Measurements from ENCODE around the gene MIEF1.
A peak's percentile ranks its signal among the peaks of the same experiment; 100 is the strongest.
"Not testable (repeated sequence)": the region's sequence is repeated elsewhere in the genome, so short reads cannot be mapped to it uniquely, and the experiment has no call there.

The MIEF1 gene

GRCh38 chr22:39517470-39517869, 15.4 kb downstream of the MIEF1 start:
- no peak for FAIRE-seq

DNA sequence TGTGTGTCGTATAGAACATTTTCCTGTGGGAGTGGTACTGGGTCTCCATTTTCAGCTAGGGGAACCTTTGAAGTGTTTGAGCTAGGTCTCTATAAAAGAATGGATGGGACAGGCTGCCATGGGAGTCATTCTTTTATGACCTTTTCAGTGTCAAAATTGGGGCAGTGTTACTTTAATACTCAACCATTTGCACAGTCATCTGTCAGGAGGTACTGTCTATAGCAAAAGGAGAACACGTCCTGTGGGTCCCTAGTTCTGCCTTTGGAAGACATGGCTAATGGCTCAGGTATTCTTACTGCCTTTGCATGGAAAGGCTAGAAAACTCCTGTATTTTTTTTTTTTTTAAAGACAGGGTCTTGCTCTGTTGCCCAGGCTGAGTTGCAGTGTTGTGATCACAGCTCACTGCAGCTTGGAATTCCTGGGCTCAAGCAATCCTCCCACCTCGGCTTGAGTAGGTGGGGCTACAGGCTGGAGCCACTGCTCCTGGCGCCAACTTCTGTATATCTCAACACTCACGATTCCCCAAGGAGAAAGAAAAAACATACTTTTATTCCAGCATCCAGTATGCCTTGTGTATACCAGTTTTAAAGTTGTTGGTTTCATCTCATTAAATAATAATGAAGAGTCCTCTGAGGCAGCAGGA, 16.2 kb downstream of the MIEF1 start:
- no peak for FAIRE-seq

DNA sequence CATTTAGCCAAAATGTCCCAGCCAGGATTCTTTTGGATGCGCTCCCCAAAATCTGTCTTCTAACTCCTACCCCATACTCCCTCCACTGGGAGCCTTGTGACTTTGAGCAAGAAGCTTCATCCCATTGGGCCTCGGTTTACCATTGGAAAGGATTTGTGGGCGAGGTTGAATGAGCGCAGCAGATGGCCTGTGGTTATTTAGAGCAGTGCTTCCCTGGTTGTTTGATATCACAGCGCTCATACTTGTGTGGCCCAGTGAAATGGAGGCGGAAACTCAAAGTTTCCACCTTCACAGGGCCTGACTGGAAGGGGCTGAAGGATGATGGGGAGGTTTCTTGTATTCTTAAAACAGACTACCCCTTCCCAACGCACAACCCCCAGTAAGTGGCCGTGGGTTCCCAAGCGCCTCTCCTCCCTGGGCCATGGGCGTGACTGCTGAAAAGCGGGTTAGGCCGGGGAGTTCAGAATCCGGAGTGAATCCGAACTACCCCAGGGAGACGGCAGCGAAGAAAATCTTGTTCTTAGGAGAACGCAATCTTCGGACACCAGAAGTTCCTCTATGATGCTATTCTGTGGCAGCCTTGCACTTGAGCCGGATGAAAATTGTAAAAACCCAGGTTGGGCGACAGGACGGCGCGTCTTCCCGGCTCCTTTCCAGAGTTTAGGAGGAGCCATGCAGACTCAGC, 17.0 kb downstream of the MIEF1 start:
- FAIRE-seq, result no peak

DNA sequence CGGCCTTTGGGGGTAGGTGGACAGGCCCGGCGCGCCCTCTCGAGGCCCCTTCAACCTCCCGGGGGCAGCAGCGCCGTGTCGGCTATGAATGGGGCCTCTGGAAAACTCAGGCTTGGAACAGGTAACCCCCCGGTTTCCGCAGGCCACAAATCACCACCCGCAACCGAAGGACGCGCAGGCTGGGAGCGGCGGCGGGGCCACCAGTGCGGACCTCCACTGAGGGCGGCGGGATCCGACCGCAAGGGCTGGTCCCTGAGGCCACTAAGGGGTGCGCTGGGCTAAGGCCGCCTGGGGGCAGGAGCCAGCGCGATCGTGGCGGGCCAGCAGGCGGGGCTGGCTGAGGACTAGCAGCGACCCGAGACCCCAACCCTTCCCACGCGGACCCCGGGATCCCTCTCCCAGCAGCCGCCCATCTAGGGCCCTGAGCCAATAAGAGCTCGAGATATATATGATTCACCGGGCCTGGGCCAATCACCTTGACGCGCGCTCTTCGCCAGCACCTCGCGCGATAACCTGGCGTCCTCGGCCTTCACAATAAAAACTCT, 17.7 kb downstream of the MIEF1 start:
- FAIRE-seq, result peak; percentile 96

DNA sequence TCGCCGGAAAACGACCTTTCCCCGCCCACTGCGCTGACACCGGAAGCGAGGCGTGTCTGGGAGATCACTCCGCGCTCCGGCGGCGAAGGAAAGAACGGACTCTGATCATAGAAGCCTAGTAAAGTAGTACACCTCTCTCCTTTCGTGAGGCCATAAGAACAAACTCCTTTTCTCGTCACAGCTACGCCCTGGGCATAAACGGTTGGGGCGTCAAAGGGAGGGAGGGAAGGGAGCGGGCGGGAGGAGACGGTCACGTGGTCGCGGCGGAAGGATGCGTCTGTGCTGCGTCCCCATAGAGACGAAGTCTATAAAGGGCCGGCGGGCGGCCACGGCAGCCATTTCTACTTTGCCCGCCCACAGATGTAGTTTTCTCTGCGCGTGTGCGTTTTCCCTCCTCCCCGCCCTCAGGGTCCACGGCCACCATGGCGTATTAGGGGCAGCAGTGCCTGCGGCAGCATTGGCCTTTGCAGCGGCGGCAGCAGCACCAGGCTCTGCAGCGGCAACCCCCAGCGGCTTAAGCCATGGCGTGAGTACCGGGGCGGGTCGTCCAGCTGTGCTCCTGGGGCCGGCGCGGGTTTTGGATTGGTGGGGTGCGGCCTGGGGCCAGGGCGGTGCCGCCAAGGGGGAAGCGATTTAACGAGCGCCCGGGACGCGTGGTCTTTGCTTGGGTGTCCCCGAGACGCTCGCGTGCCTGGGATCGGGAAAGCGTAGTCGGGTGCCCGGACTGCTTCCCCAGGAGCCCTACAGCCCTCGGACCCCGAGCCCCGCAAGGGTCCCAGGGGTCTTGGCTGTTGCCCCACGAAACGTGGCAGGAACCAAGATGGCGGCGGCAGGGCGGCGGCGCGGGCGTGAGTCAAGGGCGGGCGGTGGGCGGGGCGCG, 18.4 kb downstream of the MIEF1 start, which contains the start of gene ATF4:
Gene ATF4, plus strand, starts transcription at position 337 of the 880 bp plus-strand sequence. CDS start 884 bp downstream, outside the sequence.
- no peak for FAIRE-seq

DNA sequence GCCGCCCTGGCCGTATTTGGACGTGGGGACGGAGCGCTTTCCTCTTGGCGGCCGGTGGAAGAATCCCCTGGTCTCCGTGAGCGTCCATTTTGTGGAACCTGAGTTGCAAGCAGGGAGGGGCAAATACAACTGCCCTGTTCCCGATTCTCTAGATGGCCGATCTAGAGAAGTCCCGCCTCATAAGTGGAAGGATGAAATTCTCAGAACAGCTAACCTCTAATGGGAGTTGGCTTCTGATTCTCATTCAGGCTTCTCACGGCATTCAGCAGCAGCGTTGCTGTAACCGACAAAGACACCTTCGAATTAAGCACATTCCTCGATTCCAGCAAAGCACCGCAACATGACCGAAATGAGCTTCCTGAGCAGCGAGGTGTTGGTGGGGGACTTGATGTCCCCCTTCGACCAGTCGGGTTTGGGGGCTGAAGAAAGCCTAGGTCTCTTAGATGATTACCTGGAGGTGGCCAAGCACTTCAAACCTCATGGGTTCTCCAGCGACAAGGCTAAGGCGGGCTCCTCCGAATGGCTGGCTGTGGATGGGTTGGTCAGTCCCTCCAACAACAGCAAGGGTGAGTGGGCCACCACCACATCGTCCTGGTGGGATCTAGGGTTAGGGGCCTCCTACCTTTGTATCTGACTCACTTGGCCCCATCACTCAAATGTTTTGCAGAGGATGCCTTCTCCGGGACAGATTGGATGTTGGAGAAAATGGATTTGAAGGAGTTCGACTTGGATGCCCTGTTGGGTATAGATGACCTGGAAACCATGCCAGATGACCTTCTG, 19.2 kb downstream of the MIEF1 start:
- FAIRE-seq, result not testable (repeated sequence)

GRCh38 chr22:39522091-39522490, 20.0 kb downstream of the MIEF1 start:
- peak; percentile 21 for FAIRE-seq

GRCh38 chr22:39522567-39523300, 20.6 kb downstream of the MIEF1 start:
- no peak for FAIRE-seq

- no peak for FAIRE-seq
These were observed 22.1 kb downstream of the MIEF1 start for GRCh38 chr22:39524089-39524752.

DNA sequence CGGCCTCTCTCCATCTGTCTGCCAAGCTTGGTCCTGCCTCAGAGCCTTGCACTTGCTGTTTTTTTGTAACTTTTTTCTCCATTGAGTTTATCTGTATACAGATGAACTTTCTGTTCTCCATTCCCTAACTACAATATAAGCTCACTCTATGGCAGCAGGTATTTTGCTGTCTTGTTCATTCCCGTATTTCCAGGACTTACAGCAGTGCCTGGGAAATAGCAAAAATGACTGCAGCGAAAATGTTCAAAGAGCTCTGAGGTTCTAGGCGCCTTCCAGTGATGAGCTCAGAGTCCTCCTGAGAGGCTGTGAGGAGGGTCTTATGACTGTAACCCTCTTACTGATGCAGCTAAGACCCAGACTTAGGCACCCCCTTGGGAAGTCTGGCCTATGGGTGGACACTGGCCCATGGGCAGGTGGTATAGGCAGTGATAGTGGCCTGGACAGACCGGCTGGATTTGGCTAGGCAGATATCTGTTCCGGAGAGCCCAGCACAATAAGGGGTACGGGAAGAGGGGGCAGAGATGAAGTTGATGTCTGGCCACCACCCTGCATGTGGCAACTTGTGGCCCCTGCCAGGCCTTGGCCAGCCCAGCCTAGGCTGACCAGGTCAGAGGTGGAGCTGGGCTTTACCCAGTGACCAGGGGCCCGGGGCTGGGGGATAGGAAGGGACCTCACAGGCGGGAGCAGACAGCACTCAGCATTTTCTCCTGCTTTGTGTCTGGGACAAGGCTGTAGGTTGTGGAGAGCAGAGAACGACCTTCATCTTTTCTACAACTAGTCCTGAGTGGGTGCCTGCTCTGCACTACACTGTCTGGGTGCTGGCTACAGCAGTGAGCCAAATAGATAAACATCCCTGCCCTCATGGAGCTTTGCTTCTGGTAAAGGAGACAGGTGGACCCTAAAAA, 22.9 kb downstream of the MIEF1 start:
- FAIRE-seq, result no peak

DNA sequence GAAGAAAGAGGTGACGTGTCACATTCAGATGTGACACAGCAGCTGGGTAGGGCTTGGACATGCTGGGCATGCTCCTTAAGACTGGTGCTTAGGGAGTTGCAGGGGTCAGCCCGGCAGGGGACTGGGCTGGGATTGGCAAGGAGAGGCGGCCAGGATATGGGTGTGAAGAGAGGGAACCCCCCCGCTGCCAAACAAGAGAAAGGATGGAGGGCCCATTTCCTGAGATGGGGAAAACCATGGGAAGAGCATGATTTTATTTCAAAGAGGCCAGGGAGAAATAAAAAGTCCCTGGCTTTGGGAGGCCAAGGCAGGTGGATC, 23.5 kb downstream of the MIEF1 start:
- no peak for FAIRE-seq

GRCh38 chr22:39526736-39527171, 24.7 kb downstream of the MIEF1 start:
- FAIRE-seq, result no peak

DNA sequence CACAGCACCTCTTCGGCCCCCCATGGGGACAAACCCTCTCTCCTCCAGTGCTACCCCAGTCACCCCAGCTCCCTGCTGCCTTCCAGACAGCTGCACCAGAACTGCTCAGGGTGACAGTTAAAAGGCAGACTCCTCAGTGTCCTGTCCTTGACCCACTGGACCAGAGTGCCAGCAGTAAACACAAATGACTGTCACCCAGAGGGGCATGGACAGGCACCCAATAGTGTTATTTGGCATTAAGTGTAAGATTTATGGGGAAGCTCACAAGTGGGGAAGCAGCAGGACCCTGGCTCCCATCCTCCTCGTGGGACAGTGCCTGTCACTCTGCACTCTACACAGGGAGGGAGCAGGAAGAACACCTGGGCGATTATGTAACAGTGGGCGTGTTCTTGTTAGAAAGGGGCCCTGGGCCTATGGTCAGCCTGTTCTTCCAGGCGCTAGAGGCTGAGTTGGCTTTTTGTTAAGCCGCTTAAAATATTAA, 25.4 kb downstream of the MIEF1 start:
- no peak for FAIRE-seq

- FAIRE-seq, result no peak
These were observed 26.1 kb downstream of the MIEF1 start for GRCh38 chr22:39528080-39528661.

- peak; percentile 8 for FAIRE-seq
These were observed 26.8 kb downstream of the MIEF1 start for GRCh38 chr22:39528681-39529486.

DNA sequence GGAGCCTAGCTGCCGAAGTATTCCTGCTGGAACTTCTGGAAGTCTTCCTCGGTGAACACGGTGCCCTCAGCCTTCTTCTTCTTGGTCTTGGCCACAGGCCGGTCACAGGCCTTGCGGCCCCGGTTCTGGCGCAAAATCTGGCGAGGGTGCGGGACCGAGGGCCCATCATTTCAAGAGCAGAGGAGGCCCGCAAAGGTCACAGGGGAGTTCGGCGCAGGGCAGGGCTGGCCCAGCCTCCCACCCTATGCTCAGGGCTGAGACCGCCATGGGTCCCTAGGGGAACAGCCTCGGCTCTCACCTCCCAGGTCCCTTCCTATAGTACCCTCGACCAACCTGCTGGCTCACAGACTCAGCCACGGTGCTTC, 27.4 kb downstream of the MIEF1 start:
- FAIRE-seq, result no peak

DNA sequence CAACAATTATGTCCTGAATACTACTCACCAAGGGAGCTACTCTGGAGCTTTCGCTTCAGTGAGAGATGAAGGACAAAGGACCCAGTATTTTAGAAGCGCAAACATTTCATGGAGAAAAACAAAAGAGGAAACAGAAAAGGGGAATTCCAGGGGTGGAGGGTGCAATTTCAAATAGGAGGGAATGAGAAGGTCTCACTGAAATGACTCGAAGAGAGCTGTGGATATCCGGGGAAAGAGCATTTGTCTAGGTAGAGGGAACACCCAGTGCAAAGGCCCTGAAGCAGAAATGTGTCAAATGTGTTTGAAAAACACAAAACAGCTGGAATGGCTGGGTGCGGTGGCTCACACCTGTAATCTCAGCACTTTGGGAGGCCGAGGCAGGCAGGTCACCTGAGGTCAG, 28.0 kb downstream of the MIEF1 start:
- no peak for FAIRE-seq

GRCh38 chr22:39530692-39531331, 28.7 kb downstream of the MIEF1 start:
- no peak for FAIRE-seq
